GM20000 (cell line): ENCODE measurements around the gene KDM1B.
A peak's percentile ranks its signal among the peaks of the same experiment; 100 is the strongest.

ENCODE experiments used
- DNase-seq: peaks from one replicate; pipeline ENCODE4 v3.0.0; 2012; ENCODE audit warnings: low spot score
- CTCF ChIP-seq: IDR thresholded peaks from 2 replicates; pipeline ENCODE4 v1.5.1; 2012; ENCODE audit warnings: mild to moderate bottlenecking, control low read depth; ENCODE audit errors: extremely low read depth, missing control alignments

The KDM1B gene

DNA sequence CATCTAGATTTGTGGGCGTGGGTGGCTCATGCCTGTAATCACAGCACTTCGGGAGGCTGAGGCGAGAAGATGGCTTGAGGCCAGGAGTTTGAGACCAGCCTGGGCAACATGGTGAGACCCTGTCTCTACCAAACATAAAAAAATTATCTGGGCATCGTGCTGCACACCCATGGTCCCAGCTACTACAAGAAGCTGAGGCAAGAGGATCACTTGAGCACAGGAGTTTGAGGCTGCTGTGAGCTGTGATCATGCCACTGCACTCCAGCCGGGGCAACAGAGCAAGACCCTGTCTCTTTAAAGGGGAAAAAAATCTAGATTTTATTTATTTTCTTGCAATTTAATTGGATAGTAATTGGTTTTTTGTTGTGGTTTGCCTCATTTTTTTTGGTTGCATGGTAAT is 55.5 kb downstream of the KDM1B start:
- DNase-seq, result no peak
- no peak for TF ChIP-seq CTCF

DNA sequence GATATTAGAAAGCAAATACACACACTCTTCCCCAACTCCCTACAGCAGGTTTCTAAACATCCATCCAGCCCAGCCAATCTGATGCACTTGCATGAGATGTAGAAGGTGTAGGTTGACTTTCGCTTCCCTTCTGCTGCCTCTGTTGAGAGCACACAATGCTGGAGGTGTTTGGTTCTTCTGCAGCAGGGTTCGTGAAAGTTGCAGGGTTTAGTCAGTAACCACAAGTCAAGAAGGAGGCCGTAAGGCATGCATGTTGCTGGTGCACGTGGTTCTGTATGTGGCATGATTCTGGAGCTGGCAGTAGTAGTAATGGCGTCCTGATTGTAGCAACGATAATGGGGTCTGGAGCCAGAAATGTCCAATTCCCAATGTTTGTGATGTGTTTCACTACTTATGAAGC is 56.1 kb downstream of the KDM1B start:
- peak; percentile 72 for DNase-seq
- no peak for TF ChIP-seq CTCF

GRCh38 chr6:18212231-18212630 is 57.0 kb downstream of the KDM1B start:
- TF ChIP-seq CTCF, result no peak
- no peak for DNase-seq

GRCh38 chr6:18213439-18213838 is 58.2 kb downstream of the KDM1B start:
- no peak for DNase-seq
- TF ChIP-seq CTCF, result no peak

GRCh38 chr6:18214003-18214402 is 58.8 kb downstream of the KDM1B start:
- no peak for TF ChIP-seq CTCF

DNA sequence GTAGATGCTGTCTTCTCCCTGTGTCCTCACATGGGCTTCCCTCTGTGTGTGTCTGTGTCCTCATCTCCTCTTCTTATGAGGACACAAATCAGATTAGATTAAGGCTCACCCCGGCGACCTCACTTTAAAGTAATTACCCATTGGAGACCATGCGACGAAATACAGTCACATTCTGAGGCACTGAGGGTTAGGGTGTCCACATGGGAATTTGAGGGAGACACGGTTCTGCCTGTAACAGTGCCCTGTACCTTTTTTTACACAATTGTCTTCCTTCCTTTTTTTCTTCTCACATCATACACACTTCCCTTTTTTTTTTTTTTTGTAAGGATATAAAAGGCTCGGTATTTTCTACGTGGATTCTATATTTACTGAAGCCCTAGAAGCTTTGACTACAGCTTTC is 60.2 kb downstream of the KDM1B start:
- TF ChIP-seq CTCF, result no peak
- no peak for DNase-seq

More at GRCh38 chr6:18214003-18214402, 58.8 kb downstream of the KDM1B start:
- DNase-seq, result peak; percentile 34

- DNase-seq, result no peak
- TF ChIP-seq CTCF, result no peak
Measured at GRCh38 chr6:18216411-18216810, 61.2 kb downstream of the KDM1B start.

DNA sequence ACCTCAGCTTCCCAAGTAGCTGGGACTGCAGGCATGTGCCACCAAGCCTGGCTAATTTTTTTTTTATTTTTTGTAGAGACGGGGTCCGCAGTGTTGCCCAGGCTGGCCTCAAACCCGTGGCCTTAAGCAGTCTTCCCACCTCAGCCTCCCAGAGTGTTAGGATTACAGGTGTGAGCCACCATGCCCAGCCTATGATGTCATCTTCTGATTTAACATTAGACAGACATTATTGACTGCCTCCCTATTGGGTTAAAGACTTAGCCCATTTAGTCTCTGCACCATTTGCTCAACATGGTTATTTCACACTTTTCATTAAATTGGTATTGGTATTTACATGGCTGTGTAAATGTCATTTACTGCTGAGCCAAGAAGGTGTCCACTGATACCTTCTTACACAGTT is 63.0 kb downstream of the KDM1B start:
- no peak for DNase-seq

More for the DNA sequence above, 63.0 kb downstream of the KDM1B start:
- no peak for TF ChIP-seq CTCF
